Measurements from ENCODE around the gene SCARB1.

DNA sequence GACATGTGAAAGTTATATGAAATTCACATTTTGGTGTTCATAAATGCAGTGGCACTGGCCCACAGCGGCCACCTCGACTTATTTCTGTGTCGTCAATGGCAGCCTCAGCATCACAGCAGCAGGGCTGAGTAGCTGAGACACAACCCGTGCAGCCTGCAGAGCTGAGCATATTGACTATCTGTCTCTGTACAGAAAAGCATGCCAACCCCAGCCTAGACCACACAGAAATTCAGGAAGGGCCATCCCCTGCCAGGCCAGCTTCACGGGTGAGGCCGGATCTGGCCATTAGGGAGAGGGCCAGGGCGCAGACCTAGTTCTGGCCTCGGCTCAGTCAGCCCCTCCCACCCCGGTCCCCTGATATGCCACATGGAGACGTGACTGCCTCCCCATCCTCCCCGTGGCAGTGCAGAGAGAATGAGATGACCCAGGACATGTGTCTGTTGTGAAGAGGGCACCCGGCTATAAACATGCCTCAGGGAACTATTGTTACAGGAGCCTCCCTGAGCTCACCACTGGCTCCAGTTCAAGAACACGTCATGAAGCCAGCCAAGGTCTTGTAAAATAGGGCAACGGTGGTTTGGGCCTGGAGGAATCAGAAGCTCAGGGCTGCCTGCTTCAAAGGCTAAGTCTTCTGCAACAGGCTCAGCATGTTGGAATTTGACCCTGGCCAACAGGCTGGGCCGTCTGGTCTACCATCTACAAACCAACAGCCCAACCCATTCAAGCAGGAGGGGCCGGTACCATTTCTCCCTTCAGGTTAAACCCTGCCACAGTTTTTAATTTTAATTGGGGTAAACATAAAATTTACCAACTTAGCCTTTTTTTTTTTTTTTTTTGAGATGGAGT lies 25.5 kb downstream of the SCARB1 start:
- TF ChIP-seq, protein P1, sequence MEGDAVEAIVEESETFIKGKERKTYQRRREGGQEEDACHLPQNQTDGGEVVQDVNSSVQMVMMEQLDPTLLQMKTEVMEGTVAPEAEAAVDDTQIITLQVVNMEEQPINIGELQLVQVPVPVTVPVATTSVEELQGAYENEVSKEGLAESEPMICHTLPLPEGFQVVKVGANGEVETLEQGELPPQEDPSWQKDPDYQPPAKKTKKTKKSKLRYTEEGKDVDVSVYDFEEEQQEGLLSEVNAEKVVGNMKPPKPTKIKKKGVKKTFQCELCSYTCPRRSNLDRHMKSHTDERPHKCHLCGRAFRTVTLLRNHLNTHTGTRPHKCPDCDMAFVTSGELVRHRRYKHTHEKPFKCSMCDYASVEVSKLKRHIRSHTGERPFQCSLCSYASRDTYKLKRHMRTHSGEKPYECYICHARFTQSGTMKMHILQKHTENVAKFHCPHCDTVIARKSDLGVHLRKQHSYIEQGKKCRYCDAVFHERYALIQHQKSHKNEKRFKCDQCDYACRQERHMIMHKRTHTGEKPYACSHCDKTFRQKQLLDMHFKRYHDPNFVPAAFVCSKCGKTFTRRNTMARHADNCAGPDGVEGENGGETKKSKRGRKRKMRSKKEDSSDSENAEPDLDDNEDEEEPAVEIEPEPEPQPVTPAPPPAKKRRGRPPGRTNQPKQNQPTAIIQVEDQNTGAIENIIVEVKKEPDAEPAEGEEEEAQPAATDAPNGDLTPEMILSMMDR (IDR thresholded peaks at IDR 0.05; ENCODE audit: low read depth, low read length, poor library complexity, severe bottlenecking): no peak
- no peak for TF ChIP-seq EZH2phosphoT487 (IDR thresholded peaks at IDR 0.05; ENCODE audit: borderline replicate concordance, low read length)
